ENCODE data around the gene HADHA. TPM values are rescaled to one million over a fixed set of nuclear protein-coding genes. Genes with fewer than 3 reads are reported as not detected.
A peak's percentile ranks its signal among the peaks of the same experiment; 100 is the strongest.

The HADHA gene
- total RNA-seq, 1 experiment from 2014 or later: 98.4 TPM

GRCh38 chr2:26245231-26245732 lies 850 bp upstream of the HADHA start:
- DNase-seq (ENCODE audit: low read depth): peak; percentile 45

DNA sequence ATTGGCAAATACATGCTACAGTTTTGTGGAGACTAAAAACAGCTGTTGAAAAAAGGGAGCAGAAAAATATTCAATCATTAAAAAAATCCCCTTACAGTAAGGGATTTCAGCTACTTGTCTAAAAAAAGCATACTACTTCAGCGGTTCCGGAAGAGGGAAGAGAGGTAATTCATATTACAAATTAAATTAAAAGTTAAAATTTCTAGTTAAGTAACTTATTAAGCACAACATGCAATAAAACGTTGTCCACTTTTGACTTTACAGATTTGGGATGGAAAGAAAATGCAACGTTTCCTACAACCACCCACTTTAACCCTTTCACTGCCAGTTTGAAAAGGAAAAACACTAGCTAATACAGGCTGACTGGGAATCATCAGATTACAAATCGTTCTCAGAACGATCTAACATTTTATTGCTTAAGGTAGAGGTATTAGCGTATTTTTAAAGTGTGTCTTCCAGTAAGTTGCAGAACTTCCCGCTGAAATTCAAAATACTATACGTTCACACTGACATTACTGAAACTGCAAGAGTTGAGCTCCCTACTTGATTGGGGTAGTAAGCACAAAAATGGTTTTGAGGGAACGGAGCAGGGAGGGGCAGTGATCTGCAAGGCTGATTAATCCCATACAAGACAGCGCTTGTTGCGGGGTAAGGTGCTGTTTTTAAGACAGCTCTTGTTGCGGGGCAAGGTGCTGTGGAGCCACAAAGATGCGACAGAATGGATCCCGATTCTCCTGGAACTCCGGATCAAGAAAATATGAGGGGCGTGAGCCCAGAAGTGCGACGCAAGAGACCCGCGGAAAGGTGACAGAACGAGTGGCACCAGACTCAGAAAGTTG lies 743 bp downstream of the HADHA start:
- DNase-seq (ENCODE audit: low read depth): peak; percentile 22

GRCh38 chr2:26241928-26242436 lies 2.5 kb downstream of the HADHA start:
- no peak for DNase-seq (ENCODE audit: low read depth)

GRCh38 chr2:26238311-26238958 lies 6.0 kb downstream of the HADHA start:
- DNase-seq (ENCODE audit: low read depth): peak; percentile 15

DNA sequence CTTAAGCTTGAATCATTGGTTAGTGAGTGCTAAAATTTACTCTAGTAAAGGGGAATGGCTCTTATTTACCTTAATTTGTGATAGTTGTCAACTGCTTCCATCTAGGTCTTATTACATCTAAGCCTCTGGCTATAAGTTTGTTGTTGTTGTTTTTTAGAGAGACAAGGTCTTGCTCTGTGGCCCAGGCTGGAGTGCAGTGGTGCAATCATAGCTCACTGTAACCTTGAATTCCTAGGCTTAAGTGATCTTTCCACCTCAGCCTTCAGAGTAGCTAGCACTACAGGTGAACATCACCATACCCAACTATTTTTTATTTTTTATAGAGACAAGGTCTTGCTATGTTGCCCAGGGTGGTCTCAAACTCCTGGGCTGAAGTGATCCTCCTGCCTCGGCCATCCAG lies 6.6 kb downstream of the HADHA start:
- no peak for DNase-seq (ENCODE audit: low read depth)

DNA sequence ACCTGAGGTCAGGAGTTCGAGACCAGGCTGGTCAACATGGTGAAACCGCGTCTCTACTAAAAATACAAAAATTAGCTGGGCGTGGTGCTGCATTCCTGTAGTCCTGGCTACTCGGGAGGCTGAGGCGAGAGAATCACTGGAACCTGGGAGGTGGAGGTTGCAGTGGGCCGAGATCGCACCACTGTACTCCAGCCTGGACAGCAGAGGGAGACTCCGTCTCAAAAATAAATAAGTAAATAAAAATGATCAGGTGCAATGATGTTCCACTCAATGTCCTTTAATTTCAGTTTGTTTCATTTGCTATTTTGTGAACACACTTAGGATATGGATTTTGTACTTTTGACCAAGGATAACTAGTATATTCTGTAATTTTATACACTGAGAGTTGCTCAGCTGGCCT lies 9.3 kb downstream of the HADHA start:
- DNase-seq (ENCODE audit: low read depth): no peak

DNA sequence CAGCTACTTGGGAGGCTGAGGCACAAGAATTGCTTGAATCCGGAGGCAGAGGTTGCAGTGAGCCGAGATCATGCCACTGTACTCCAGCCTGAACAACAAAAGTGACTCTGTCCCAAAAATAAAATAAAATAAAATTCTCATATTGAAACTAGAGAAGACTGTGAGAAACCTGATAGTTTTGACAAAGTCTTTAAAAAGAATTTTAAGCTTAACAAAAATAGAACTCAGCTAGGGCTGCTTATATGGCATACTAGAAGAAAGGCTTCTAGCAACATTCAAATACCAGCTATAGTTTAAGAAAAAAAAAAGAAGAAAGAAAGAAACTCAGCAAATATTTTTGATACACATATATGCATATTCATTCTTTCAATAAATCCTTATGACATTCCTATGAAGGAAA lies 13.6 kb downstream of the HADHA start:
- no peak for DNase-seq (ENCODE audit: low read depth)

GRCh38 chr2:26229595-26229994 lies 14.8 kb downstream of the HADHA start:
- DNase-seq (ENCODE audit: low read depth): no peak

DNA sequence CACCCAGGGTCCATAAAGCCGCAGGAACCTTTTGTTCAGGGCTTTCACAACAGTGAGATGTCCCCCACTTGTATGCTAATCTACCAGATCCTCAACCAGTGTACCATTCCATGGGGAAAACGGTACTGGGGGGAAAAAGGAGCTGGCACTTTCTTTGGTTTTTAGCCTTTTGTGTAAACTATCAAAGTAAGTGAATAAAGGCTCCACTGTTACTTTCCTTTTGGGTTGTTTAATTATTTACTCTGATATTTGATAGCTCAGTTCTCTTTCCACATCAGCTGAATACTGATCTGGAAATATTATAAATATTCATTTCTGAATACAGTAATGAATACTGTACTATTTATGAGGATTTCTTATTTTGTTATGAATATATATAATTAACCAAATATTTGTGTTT lies 20.3 kb downstream of the HADHA start:
- no peak for DNase-seq (ENCODE audit: low read depth)

GRCh38 chr2:26223018-26223417 lies 21.4 kb downstream of the HADHA start:
- no peak for DNase-seq (ENCODE audit: low read depth)

DNA sequence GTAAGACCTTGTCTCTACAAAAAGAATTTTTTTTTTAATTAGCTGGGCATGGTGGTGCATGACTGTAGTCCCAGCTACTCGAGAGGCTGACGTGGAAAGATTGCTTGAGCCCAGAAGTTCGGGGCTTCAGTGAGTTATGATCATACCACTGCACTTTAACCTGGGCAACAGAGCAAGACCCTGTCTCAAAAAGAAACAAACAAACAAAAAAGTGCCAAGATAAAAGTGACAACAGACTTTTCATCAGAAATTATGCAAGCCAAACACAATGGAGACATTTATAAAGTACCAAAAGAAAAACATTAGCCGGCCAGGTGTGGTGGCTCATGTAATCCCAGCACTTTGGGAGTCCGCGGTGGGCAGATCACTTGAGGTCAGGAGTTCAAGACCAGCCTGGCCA lies 26.7 kb downstream of the HADHA start:
- DNase-seq (ENCODE audit: low read depth): no peak

GRCh38 chr2:26216587-26216986 lies 27.8 kb downstream of the HADHA start:
- DNase-seq (ENCODE audit: low read depth): no peak

- DNase-seq (ENCODE audit: low read depth): no peak
These were observed 28.6 kb downstream of the HADHA start for GRCh38 chr2:26215833-26216232.

DNA sequence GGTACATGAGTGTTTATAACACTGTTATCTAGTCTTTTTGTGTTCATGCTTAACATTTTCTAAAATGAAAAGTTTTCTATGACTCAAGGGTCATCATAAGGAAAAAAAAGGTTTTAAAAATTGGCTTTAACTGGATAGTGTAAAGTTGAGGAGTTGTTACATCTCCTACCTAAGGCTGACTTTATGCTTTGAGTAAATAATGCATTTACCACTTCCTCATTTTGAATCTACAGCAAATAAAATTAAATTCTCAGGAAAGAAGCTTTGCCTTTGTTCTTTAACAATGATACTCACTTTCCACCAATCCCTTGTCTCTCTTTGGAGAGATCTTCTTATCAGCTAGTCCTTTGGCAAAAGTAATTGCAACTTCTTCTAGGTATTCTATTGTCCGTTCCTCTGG lies 29.7 kb downstream of the HADHA start:
- no peak for DNase-seq (ENCODE audit: low read depth)

DNA sequence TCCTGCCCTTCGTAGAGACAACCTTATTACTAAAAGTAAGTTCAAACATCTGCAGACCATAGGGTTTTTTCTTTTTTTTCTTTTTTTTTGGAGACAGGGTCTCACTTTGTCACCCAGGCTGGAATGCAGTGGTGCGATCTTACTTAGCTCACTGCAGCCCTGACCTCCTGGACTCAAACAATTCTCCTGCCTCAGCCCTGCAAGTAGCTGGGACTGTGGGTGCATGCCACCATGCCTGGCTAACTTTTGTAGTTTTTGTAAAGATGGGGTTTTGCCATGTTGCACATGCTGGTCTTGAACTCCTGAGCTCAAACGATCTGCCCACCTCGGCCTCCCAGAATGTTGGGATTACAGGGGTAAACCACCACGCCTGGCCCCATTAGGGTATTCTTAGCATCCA lies 32.4 kb downstream of the HADHA start:
- DNase-seq (ENCODE audit: low read depth): no peak

DNA sequence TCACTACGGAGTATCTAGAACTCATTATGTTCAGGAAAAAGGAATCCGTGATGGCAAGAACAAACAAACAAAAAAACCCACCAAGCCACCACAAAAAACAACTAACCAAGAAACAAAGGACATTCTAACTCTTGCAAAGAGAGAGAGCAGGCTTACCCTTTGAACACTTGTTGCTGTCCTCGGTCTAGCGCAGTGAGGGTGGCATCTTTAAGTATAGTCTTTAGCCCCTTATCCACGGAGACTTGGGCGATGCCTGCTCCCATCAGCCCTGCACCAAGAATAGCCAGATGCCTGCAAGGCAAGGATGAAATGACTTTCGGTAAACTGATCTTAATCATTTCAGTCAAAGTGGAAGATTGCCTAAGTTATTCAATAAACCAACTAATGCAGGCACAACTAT lies 40.5 kb downstream of the HADHA start:
- DNase-seq (ENCODE audit: low read depth): no peak

DNA sequence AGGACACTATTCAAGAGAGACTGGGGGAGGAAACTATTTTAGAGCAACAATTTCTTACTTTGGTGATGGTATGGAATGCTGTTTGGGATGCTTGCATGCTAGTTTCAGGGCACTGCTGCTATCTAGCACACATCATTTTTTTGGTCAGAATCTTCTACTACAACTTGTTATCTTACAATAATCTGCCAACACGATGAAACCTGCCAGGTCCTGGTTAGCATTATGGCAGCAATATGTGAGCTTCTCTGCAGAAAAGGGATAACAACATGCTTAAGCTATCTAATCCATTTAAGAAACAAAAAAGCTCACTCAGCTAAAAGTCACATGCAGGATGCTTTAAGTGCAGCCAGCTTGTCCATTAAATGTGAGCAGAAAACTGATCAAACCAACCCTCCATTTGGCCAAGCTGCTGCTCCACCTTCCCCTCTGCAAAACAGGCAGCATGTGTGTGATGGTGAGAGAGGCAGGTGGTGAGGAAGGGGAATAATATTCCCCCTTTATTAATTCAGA lies 41.4 kb downstream of the HADHA start:
- DNase-seq (ENCODE audit: low read depth): no peak

DNA sequence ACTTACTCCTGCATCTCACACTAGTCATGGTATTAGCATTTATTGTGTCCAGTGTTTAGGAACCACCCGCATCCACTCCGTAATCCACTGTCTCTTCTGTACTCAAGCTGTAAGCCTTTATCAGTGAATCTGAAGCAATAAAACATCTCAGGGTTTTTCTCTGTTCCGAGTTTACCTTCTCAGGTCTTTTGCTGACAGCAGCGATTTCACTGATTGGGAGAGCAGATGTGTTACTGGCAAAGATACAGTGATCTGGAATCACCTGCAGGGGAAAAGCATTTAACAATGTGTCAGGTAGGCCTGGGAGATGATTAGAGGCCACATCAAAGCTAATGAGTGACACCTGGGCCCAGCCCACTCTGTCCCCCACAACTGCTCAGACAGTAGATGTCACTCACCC lies 46.9 kb downstream of the HADHA start:
- no peak for DNase-seq (ENCODE audit: low read depth)

- DNase-seq (ENCODE audit: low read depth): peak; percentile 15
These were observed 47.6 kb downstream of the HADHA start for GRCh38 chr2:26196683-26197418.

DNA sequence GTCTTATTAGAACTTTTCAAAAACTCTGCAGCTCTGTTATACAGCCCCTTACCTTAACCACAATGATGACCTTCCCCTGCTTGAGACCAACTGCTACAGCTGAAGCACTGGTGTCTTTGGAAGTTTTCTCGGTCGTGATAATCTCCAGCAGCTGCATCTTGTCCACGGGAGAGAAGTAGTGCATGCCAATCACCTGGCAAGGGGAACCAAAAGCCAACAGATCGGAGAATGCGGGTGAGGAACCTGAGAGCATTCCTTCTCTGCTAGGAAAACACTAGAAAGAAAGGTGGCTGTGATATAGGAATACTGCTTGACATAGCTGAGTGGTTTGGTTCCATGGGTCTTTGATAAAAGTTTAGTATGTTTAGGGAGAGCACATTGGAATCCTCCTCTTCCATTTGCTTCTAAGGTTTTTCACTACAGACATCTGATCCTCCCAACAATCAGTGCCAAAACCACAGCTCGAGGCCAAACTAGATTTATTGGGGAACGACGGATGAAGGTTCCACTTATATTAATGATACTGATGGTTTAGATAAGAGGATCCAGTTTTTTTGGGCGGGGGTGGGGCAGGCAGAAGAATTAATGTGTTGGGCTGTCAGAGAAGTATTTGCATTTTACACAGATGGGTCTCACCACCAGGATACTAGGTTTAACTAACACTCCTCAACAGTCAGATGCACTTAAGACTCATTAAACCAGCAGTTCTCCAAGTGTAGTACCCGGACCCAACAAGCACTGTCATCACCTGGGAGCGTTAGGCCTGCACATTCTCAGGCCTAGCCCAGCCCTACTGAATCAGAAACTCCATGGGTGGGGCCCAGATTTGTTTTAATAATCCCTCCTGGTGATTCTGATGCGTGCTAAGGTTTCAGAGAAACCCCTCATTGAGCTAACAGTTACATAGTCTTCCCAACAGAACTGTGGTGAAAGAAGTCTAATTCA lies 49.1 kb downstream of the HADHA start:
- no peak for DNase-seq (ENCODE audit: low read depth)

All from M059J (cell line).